ENCODE measurements around the gene RXYLT1. TPM values are rescaled to one million over a fixed set of nuclear protein-coding genes. Genes with fewer than 3 reads are reported as not detected.

RXYLT1 gene
- polyA plus RNA-seq, 2 of the 4 experiments (the other 2 are of a cell fraction) = 34.2 to 59.1 TPM

- peak; percentile 12 to 22 for DNase-seq (ENCODE audit: low read depth in 1 of 2, low spot score in 1 of 2)
- no peak for FAIRE-seq
- ChIA-PET POLR2A (no interaction called here), CTCF (interaction anchor here (0.6 to 0.8 kb wide), 2 partner anchors 11 to 472 kb away, joined by 3 read pairs; no protein-coding TSS in a partner anchor)
- H3K9me3 ChIP-seq = no peaks in the 10 kb centered on the region
- no peak overlapping the region for H3K4me3 ChIP-seq
- no peaks in the 10 kb centered on the region for H3K4me1 ChIP-seq
- H3K27ac ChIP-seq = no peak overlapping the region
- no peak overlapping the region for H3K4me2 ChIP-seq
- TF ChIP-seq RAD21 (conservative IDR thresholded peaks at IDR 0.05 in 1 of 2, IDR thresholded peaks at IDR 0.05 in 1 of 2) = peak in 1 of 2 experiments; percentile 27; a peak in 1 of 5 replicates
- TF ChIP-seq CHD2 (IDR thresholded peaks at IDR 0.05; ENCODE audit: low read length, partially characterized antibody) = no peak
- TF ChIP-seq, protein P1, sequence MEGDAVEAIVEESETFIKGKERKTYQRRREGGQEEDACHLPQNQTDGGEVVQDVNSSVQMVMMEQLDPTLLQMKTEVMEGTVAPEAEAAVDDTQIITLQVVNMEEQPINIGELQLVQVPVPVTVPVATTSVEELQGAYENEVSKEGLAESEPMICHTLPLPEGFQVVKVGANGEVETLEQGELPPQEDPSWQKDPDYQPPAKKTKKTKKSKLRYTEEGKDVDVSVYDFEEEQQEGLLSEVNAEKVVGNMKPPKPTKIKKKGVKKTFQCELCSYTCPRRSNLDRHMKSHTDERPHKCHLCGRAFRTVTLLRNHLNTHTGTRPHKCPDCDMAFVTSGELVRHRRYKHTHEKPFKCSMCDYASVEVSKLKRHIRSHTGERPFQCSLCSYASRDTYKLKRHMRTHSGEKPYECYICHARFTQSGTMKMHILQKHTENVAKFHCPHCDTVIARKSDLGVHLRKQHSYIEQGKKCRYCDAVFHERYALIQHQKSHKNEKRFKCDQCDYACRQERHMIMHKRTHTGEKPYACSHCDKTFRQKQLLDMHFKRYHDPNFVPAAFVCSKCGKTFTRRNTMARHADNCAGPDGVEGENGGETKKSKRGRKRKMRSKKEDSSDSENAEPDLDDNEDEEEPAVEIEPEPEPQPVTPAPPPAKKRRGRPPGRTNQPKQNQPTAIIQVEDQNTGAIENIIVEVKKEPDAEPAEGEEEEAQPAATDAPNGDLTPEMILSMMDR (IDR thresholded peaks at IDR 0.05) = 0 out of 3 replicates have a peak, but pooled peaks have one; percentile 12
- peak; percentile 66 to 89; a peak in 5 of 6 replicates for ATAC-seq
Observed at GRCh38 chr12:63753743-63754142, 26.0 kb upstream of the RXYLT1 start.

- no peak overlapping the region for H3K4me2 ChIP-seq
- 0 out of 6 replicates have a peak, but pooled peaks of 1 of the 2 experiments have one; percentile 47 for ATAC-seq
- no peak for TF ChIP-seq ZSCAN20 (CRISPR knock-in tag; IDR thresholded peaks at IDR 0.05)
- no peak for TF ChIP-seq CBX8 (IDR thresholded peaks at IDR 0.05)
- TF ChIP-seq KDM1A (IDR thresholded peaks at IDR 0.05; ENCODE audit: low read depth) = no peak
- no peak for TF ChIP-seq RARB (CRISPR knock-in tag; IDR thresholded peaks at IDR 0.05)
- TF ChIP-seq, protein P2, sequence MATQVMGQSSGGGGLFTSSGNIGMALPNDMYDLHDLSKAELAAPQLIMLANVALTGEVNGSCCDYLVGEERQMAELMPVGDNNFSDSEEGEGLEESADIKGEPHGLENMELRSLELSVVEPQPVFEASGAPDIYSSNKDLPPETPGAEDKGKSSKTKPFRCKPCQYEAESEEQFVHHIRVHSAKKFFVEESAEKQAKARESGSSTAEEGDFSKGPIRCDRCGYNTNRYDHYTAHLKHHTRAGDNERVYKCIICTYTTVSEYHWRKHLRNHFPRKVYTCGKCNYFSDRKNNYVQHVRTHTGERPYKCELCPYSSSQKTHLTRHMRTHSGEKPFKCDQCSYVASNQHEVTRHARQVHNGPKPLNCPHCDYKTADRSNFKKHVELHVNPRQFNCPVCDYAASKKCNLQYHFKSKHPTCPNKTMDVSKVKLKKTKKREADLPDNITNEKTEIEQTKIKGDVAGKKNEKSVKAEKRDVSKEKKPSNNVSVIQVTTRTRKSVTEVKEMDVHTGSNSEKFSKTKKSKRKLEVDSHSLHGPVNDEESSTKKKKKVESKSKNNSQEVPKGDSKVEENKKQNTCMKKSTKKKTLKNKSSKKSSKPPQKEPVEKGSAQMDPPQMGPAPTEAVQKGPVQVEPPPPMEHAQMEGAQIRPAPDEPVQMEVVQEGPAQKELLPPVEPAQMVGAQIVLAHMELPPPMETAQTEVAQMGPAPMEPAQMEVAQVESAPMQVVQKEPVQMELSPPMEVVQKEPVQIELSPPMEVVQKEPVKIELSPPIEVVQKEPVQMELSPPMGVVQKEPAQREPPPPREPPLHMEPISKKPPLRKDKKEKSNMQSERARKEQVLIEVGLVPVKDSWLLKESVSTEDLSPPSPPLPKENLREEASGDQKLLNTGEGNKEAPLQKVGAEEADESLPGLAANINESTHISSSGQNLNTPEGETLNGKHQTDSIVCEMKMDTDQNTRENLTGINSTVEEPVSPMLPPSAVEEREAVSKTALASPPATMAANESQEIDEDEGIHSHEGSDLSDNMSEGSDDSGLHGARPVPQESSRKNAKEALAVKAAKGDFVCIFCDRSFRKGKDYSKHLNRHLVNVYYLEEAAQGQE (IDR thresholded peaks at IDR 0.05) = no peak
- no peak for TF ChIP-seq EHF (CRISPR knock-in tag; IDR thresholded peaks at IDR 0.05)
- TF ChIP-seq CEBPB (IDR thresholded peaks at IDR 0.05) = no peak
- no peak for TF ChIP-seq RCOR1 (IDR thresholded peaks at IDR 0.05; ENCODE audit: low read depth, low read length)
- TF ChIP-seq, protein P1 (IDR thresholded peaks at IDR 0.05) = no peak
- TF ChIP-seq FOXS1 (CRISPR knock-in tag; IDR thresholded peaks at IDR 0.05) = no peak
- CTCF ChIA-PET = interaction anchor here (3.1 kb wide), 1 partner anchor 8 kb away, joined by 23 read pairs; no protein-coding TSS in a partner anchor
- FAIRE-seq = no peak
- H3K4me3 ChIP-seq = no peak overlapping the region
- no peaks in the 10 kb centered on the region; the same call in 2 of the 3 replicates for H3K9me3 ChIP-seq
- POLR2A ChIA-PET = no interaction called here
- DNase-seq (ENCODE audit: low read depth in 1 of 2, low spot score in 1 of 2) = no peak
- no peaks in the 10 kb centered on the region for H3K4me1 ChIP-seq
- 57% methylated on average over 3 of the region's 3 CpGs for WGBS (ENCODE audit: missing lambda C conversion rate)
- no peak overlapping the region for H3K27ac ChIP-seq
Observed at GRCh38 chr12:63764481-63764880, 15.2 kb upstream of the RXYLT1 start.

DNA sequence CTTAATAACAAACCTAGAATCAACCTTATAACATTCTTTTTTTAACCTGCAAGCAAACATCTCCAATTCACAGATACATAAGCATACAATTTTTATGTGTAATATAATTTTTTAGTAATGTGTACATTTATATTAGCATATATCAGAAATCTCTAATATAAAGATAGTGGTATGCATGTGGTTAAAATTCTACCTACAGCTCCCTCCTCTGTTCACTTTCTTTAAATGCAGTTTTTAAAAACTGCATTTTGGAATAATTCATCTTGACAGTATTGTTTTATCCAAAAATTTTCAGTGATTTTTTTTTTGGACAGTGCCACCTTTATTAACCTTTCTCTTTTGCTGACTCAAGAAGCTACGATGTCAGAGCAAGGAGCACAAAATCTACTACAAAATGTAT, 13.2 kb upstream of the RXYLT1 start:
- ATAC-seq (no peak), FAIRE-seq (peak; percentile 23), DNase-seq (ENCODE audit: low read depth in 1 of 2, low spot score in 1 of 2) (no peak)
- ChIA-PET CTCF (interaction anchor here (0.6 to 3.1 kb wide), 8 partner anchors 10 to 1488 kb away, joined by 3 to 23 read pairs (median 4); partner anchors contain the start of gene KICS2), POLR2A (no interaction called here)
- peaks cover 12% of the 10 kb centered on the region; the same call in 2 of the 3 replicates for H3K9me3 ChIP-seq
- 5% methylated on average over 1 of the region's 1 CpG for WGBS (ENCODE audit: missing lambda C conversion rate)
- H3K4me3 ChIP-seq = no peak overlapping the region
- no peaks in the 10 kb centered on the region for H3K4me1 ChIP-seq
- H3K4me2 ChIP-seq = no peak overlapping the region
- no peak overlapping the region for H3K27ac ChIP-seq
- 0 out of 3 replicates have a peak, but pooled peaks have one; percentile 24 for TF ChIP-seq SMC3 (IDR thresholded peaks at IDR 0.05)
- TF ChIP-seq RAD21 (conservative IDR thresholded peaks at IDR 0.05 in 1 of 2, IDR thresholded peaks at IDR 0.05 in 1 of 2) = peak; percentile 23 to 36; a peak in 3 of 5 replicates
- TF ChIP-seq, protein P3, sequence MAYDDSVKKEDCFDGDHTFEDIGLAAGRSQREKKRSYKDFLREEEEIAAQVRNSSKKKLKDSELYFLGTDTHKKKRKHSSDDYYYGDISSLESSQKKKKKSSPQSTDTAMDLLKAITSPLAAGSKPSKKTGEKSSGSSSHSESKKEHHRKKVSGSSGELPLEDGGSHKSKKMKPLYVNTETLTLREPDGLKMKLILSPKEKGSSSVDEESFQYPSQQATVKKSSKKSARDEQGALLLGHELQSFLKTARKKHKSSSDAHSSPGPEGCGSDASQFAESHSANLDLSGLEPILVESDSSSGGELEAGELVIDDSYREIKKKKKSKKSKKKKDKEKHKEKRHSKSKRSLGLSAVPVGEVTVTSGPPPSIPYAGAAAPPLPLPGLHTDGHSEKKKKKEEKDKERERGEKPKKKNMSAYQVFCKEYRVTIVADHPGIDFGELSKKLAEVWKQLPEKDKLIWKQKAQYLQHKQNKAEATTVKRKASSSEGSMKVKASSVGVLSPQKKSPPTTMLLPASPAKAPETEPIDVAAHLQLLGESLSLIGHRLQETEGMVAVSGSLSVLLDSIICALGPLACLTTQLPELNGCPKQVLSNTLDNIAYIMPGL (CRISPR knock-in tag; IDR thresholded peaks at IDR 0.05; ENCODE audit: borderline replicate concordance) = no peak

Data from A549 (cell line).